GM12874 (cell line): ENCODE measurements around the gene GART.

Experiments
- CTCF ChIP-seq: IDR thresholded peaks from 2 replicates; pipeline ENCODE4 v1.5.1; 2011; ENCODE audit warnings: low read depth, mild to moderate bottlenecking, control low read depth, low read length, moderate library complexity; ENCODE audit not compliant: insufficient read depth

The GART gene

GRCh38 chr21:33543505-33544129 lies 1.7 kb upstream of the GART start:
- no peak for TF ChIP-seq CTCF

- TF ChIP-seq CTCF = no peak
These were observed 955 bp upstream of the GART start, which contains the start of gene SON for GRCh38 chr21:33542640-33543504. Gene SON, plus strand, starts transcription at chr21:33543038. Its CDS starts 55 bp downstream, at chr21:33543093.

GRCh38 chr21:33541105-33541711 lies 709 bp downstream of the GART start:
- TF ChIP-seq CTCF = no peak

- TF ChIP-seq CTCF = no peak
These were observed 1.2 kb downstream of the GART start for GRCh38 chr21:33540711-33541104.

GRCh38 chr21:33539616-33540015 lies 2.3 kb downstream of the GART start:
- TF ChIP-seq CTCF = no peak

- TF ChIP-seq CTCF = no peak
These were observed 4.7 kb downstream of the GART start for GRCh38 chr21:33537212-33537611.

GRCh38 chr21:33531007-33531406 lies 10.9 kb downstream of the GART start:
- TF ChIP-seq CTCF = no peak
